ENCODE results near the gene UHRF1.
"Not testable (repeated sequence)": the region's sequence is repeated elsewhere in the genome, so short reads cannot be mapped to it uniquely, and the experiment has no call there.

Gene UHRF1

GRCh38 chr19:4939466-4939865 is 30.2 kb downstream of the UHRF1 start:
- no peak for TF ChIP-seq CTCF (IDR thresholded peaks at IDR 0.05; ENCODE audit: low read depth, low read length, missing control alignments)
- DNase-seq (ENCODE audit: low read depth): no peak
- H3K4me3 ChIP-seq (ENCODE audit: low read depth, low read length): no peak overlapping the region

- DNase-seq (ENCODE audit: low read depth); H3K4me3 ChIP-seq (ENCODE audit: low read depth, low read length): not testable (repeated sequence)
Observed at GRCh38 chr19:4941638-4942169, 32.4 kb downstream of the UHRF1 start.

- H3K4me3 ChIP-seq (ENCODE audit: low read depth, low read length); DNase-seq (ENCODE audit: low read depth): not testable (repeated sequence)
Observed at GRCh38 chr19:4950650-4951049, 41.3 kb downstream of the UHRF1 start.

- H3K4me3 ChIP-seq (ENCODE audit: low read depth, low read length): no peak overlapping the region
- no peak for TF ChIP-seq CTCF (IDR thresholded peaks at IDR 0.05; ENCODE audit: low read depth, low read length, missing control alignments)
- no peak for DNase-seq (ENCODE audit: low read depth)
Observed at GRCh38 chr19:4951656-4952055, 42.4 kb downstream of the UHRF1 start.

GRCh38 chr19:4952945-4953344 is 43.6 kb downstream of the UHRF1 start:
- TF ChIP-seq CTCF (IDR thresholded peaks at IDR 0.05; ENCODE audit: low read depth, low read length, missing control alignments): no peak
- H3K4me3 ChIP-seq (ENCODE audit: low read depth, low read length): no peak overlapping the region
- DNase-seq (ENCODE audit: low read depth): no peak

- not testable (repeated sequence) for DNase-seq (ENCODE audit: low read depth); H3K4me3 ChIP-seq (ENCODE audit: low read depth, low read length)
Observed at GRCh38 chr19:4954320-4955149, 45.2 kb downstream of the UHRF1 start.

GRCh38 chr19:4955274-4955673 is 46.0 kb downstream of the UHRF1 start:
- no peak for TF ChIP-seq CTCF (IDR thresholded peaks at IDR 0.05; ENCODE audit: low read depth, low read length, missing control alignments)
- no peak for DNase-seq (ENCODE audit: low read depth)
- no peak overlapping the region for H3K4me3 ChIP-seq (ENCODE audit: low read depth, low read length)

GRCh38 chr19:4957981-4958380 is 48.7 kb downstream of the UHRF1 start:
- TF ChIP-seq CTCF (IDR thresholded peaks at IDR 0.05; ENCODE audit: low read depth, low read length, missing control alignments): no peak
- no peak for DNase-seq (ENCODE audit: low read depth)

More at GRCh38 chr19:4957981-4958380, 48.7 kb downstream of the UHRF1 start:
- no peak overlapping the region for H3K4me3 ChIP-seq (ENCODE audit: low read depth, low read length)
